ENCODE results near the gene NXPH3. TPM values are rescaled to one million over a fixed set of nuclear protein-coding genes. Genes with fewer than 3 reads are reported as not detected.
A peak's percentile ranks its signal among the peaks of the same experiment; 100 is the strongest.
"Not testable (repeated sequence)": the region's sequence is repeated elsewhere in the genome, so short reads cannot be mapped to it uniquely, and the experiment has no call there.

Gene NXPH3
- total RNA-seq, 1 experiment from 2014 or later = not detected

DNA sequence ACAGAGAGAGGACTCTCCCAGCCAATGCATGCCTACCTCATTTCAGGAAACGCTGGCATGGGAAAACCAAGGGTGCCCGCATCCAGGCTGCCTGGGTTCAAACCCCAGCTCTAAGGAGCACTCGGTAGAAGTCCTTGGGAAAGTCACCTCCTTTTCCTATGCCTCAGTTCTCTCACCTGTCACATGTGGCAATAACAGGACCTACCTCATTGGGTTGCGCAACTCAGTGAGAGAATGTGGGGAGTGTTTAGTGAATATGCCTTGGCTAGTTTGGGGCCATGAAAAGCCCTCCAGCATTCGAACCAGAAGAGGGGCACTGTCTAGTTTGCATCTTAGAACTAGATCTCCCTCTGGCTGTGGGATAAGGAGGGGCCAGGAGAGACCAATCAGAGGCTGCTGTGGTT, 9.0 kb upstream of the NXPH3 start:
- Mint-ChIP-seq H3K27me3 (ENCODE audit: unreplicated experiment) (peaks cover 64% of the 10 kb centered on the region), H3K4me3 (ENCODE audit: low read depth, unreplicated experiment) (no peak overlapping the region)

GRCh38 chr17:49567104-49567521, 8.6 kb upstream of the NXPH3 start:
- Mint-ChIP-seq H3K27ac (ENCODE audit: unreplicated experiment) (no peak overlapping the region), H3K27me3 (ENCODE audit: unreplicated experiment) (peaks cover 64% of the 10 kb centered on the region), H3K9me3 (ENCODE audit: low read depth, unreplicated experiment) (no peaks in the 10 kb centered on the region), H3K4me1 (ENCODE audit: low read depth, unreplicated experiment) (peaks cover 14% of the 10 kb centered on the region), H3K36me3 (ENCODE audit: insufficient read depth, unreplicated experiment) (peaks cover 18% of the 10 kb centered on the region), H3K4me3 (ENCODE audit: low read depth, unreplicated experiment) (no peak overlapping the region)
- TF ChIP-seq, protein P1, sequence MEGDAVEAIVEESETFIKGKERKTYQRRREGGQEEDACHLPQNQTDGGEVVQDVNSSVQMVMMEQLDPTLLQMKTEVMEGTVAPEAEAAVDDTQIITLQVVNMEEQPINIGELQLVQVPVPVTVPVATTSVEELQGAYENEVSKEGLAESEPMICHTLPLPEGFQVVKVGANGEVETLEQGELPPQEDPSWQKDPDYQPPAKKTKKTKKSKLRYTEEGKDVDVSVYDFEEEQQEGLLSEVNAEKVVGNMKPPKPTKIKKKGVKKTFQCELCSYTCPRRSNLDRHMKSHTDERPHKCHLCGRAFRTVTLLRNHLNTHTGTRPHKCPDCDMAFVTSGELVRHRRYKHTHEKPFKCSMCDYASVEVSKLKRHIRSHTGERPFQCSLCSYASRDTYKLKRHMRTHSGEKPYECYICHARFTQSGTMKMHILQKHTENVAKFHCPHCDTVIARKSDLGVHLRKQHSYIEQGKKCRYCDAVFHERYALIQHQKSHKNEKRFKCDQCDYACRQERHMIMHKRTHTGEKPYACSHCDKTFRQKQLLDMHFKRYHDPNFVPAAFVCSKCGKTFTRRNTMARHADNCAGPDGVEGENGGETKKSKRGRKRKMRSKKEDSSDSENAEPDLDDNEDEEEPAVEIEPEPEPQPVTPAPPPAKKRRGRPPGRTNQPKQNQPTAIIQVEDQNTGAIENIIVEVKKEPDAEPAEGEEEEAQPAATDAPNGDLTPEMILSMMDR (IDR thresholded peaks at IDR 0.05; ENCODE audit: unreplicated experiment) = no peak
- CTCF ChIA-PET = interaction anchor here (0.6 to 1.6 kb wide), 14 partner anchors 10 to 431 kb away, joined by 3 to 18 read pairs (median 4); partner anchors contain the start of gene SLC35B1
- intact Hi-C loops (cut with micrococcal nuclease; ENCODE audit: unreplicated experiment) = loop anchor here (5.0 kb wide), 3 partner anchors 210 to 430 kb away; partner anchors contain the start of gene DLX3
- no peak for DNase-seq
- no TSS peak for BruUV-seq (replicated peaks)

More for the DNA sequence above, 9.0 kb upstream of the NXPH3 start:
- Mint-ChIP-seq H3K9me3 (ENCODE audit: low read depth, unreplicated experiment) (no peaks in the 10 kb centered on the region), H3K27ac (ENCODE audit: unreplicated experiment) (no peak overlapping the region), H3K4me1 (ENCODE audit: low read depth, unreplicated experiment) (peaks cover 14% of the 10 kb centered on the region), H3K36me3 (ENCODE audit: insufficient read depth, unreplicated experiment) (peaks cover 18% of the 10 kb centered on the region)
- intact Hi-C loops (cut with micrococcal nuclease; ENCODE audit: unreplicated experiment) = loop anchor here (5.0 kb wide), 3 partner anchors 211 to 431 kb away; partner anchors contain the start of gene DLX3
- CTCF ChIA-PET = interaction anchor here (0.7 to 1.9 kb wide), 6 partner anchors 9 to 159 kb away, joined by 3 to 18 read pairs (median 9); partner anchors contain the start of gene NXPH3
- DNase-seq = no peak
- no TSS peak for BruUV-seq (replicated peaks)
- TF ChIP-seq, protein P1 (IDR thresholded peaks at IDR 0.05; ENCODE audit: unreplicated experiment) = no peak

DNA sequence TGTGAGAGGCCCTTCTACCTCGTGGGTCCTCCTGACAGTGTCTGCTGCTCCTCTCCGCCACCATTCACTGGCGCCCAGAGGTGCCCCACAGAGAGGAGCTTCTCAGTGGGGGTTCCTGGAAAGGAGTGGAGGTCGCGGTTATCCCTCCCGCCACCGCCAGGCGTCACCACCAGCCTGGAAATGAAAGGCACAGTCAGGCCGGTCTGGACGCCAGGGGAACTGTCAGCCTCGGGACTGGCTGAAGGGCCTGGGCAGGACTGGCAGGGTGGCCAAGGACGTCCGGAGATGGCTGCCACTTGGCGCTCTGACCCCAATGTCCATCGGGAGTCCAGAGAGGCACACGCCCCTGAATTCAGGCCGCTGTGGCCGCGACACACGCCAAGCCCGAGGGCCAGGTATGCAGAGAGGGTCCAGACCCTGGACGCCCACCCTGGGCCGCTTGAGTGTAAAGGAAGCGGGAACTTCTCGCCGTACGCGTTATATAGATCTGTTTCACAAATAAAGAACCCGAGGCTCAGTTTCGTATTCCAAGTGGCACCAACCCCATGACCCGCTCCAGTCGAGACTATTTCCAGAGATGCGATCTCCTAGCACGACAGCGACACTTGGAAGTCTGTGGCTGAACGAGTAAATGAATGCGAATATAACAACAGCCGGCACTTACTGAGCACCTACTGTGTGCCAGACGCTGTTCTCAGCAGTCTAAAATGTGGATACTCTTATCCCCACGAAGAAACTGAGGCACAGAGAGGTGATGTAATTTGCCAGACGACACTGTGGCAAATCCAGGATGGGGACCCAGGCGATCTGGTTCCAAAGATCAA, 7.6 kb upstream of the NXPH3 start:
- Mint-ChIP-seq H3K4me1 (ENCODE audit: low read depth, unreplicated experiment) (peaks cover 14% of the 10 kb centered on the region), H3K27ac (ENCODE audit: unreplicated experiment) (no peak overlapping the region), H3K4me3 (ENCODE audit: low read depth, unreplicated experiment) (peak overlapping the region; percentile 68), H3K9me3 (ENCODE audit: low read depth, unreplicated experiment) (no peaks in the 10 kb centered on the region), H3K27me3 (ENCODE audit: unreplicated experiment) (peaks cover 64% of the 10 kb centered on the region), H3K36me3 (ENCODE audit: insufficient read depth, unreplicated experiment) (peaks cover 18% of the 10 kb centered on the region)
- TF ChIP-seq, protein P1 (IDR thresholded peaks at IDR 0.05; ENCODE audit: unreplicated experiment) = peak; percentile 98
- intact Hi-C loops (cut with micrococcal nuclease; ENCODE audit: unreplicated experiment) = loop anchor here (1.0 to 5.0 kb wide), 4 partner anchors 127 to 429 kb away; partner anchors contain the start of gene DLX3
- CTCF ChIA-PET = interaction anchor here (0.6 to 1.6 kb wide), 13 partner anchors 11 to 430 kb away, joined by 3 to 18 read pairs (median 5); partner anchors contain the start of gene SLC35B1
- DNase-seq = peak; percentile 98
- no TSS peak for BruUV-seq (replicated peaks)

DNA sequence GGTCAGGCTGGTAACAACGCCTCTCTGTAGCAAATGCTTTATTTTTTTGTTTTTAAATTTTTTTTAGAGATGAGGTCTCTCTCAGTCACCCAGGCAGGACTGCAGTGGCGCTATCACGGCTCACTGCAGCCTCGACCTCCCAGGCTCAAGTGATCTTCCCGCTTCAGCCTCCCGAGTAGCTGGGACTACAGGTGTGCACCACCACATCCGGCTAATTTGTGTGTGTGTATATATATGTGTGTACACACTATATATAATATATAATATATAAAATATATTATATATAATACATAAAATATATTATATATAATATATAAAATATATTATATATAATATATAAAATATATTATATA, 7.0 kb upstream of the NXPH3 start:
- Mint-ChIP-seq H3K4me1 (ENCODE audit: low read depth, unreplicated experiment) (peaks cover 20% of the 10 kb centered on the region), H3K36me3 (ENCODE audit: insufficient read depth, unreplicated experiment) (peaks cover 18% of the 10 kb centered on the region), H3K4me3 (ENCODE audit: low read depth, unreplicated experiment) (peak overlapping the region; percentile 68), H3K27me3 (ENCODE audit: unreplicated experiment) (peaks cover 64% of the 10 kb centered on the region)
- BruUV-seq (replicated peaks); H3K27ac Mint-ChIP-seq (ENCODE audit: unreplicated experiment); H3K9me3 Mint-ChIP-seq (ENCODE audit: low read depth, unreplicated experiment); DNase-seq: not testable (repeated sequence)
- intact Hi-C loops (cut with micrococcal nuclease; ENCODE audit: unreplicated experiment) = loop anchor here (1.0 to 5.0 kb wide), 4 partner anchors 127 to 429 kb away; partner anchors contain the start of gene DLX3
- CTCF ChIA-PET = interaction anchor here (2.1 kb wide), 1 partner anchor 283 kb away, joined by 6 read pairs; no protein-coding TSS in a partner anchor

Measured in Calu3 (cell line).